GM18502 (cell line): ENCODE measurements around the gene YOD1.
A peak's percentile ranks its signal among the peaks of the same experiment; 100 is the strongest.
"Not testable (repeated sequence)": the region's sequence is repeated elsewhere in the genome, so short reads cannot be mapped to it uniquely, and the experiment has no call there.

Experiments used
- ATAC-seq: cut with Tn5 transposase; IDR thresholded peaks from one replicate; pipeline ENCODE4 v1.9.1; 2021; ENCODE audit warnings: mild to moderate bottlenecking; ENCODE audit not compliant: unreplicated experiment, poor library complexity

The YOD1 gene

DNA sequence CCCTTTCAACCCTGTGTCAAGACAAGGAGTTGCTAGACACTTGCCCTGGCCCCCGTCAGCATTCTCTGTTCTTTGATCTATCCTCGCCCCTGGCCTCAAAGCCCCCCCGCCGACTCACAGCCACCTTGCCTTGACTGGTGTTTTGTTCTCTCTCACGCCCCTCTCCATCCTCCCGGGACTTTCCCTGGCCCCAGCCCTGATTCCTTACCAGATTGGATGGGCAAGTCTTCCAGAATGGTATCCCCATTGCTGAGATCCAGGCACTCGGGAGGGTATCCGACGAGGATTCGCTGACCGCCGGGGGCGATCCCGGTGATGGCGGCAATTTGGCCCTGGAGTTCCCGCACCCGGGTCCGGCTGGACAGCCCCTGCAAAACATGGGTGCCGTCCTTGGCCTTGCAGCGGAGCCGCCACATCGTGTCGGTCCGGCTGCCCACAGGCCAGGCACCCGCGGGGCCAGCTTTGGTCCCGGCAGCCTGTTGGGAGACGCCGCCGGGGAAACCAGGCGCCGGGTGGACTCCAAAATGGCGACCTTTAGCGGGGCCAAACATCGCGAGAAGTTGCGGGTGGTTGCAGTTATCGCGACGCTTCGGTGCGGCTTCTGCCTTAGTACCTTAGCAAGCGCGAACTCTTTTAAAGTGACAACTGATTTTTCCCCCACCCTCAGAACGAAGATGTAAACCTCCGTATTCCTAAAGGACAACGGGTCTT is 373 bp downstream of the YOD1 start:
- peak; percentile 44 for ATAC-seq

- ATAC-seq = no peak
Measured at GRCh38 chr1:207049974-207050391, 1.0 kb downstream of the YOD1 start.

GRCh38 chr1:207049514-207049913 is 1.5 kb downstream of the YOD1 start:
- ATAC-seq = no peak

- ATAC-seq = no peak
Measured at GRCh38 chr1:207049054-207049453, 2.0 kb downstream of the YOD1 start.

DNA sequence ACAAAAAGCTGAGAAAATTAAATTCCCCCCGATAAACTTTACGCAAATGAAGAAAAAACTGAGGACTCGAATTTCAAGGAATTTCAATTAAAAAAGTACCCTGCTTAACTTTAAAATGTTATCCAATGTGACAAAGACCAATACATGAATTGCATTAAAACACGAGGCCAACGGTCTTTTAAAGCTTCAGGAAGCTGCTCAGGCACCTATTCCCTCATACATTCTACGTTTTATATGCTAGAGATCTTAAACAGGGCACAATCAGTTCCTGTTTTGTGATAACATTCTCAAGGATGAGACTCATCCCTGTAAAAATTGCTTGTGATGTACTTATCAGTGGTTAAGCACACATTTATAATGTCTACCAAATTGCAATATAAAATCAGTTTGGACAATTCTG is 3.0 kb downstream of the YOD1 start:
- ATAC-seq = no peak

DNA sequence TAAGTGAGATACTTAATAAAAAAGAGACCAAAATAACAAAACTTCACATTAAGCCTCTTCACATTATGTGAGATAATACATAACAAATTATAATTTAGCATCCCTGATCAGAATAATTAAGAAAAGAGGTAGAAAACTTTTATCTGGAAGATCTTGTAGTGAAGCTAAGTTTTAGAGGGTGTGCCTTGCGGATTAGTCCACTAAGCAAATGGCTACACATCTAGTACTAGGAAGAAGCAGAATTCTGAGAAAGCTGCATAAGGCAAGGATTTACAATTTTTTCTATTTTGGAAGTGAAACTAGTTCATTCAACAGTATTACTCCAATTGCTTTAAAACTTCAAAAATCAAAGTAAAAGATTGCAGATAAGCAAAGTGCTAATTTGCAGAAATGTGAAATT is 3.5 kb downstream of the YOD1 start:
- ATAC-seq = no peak

- no peak for ATAC-seq
Measured at GRCh38 chr1:207045453-207045852, 5.6 kb downstream of the YOD1 start.

DNA sequence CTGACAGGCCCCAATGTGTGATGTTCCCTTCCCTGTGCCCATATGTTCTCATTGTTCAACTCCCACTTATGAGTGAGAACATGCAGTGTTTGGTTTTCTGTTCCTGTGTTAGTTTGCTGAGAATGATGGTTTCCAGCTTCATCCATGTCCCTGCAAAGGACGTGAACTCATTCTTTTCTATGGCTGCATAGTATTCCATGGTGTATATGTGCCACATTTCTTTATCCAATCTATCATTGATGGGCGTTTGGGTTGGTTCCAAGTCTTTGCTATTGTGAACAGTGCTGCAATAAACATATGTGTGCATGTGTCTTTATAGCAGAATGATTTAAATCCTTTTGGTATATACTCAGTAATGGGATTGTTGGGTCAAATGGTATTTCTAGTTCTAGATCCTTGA is 9.6 kb downstream of the YOD1 start:
- ATAC-seq = not testable (repeated sequence)

DNA sequence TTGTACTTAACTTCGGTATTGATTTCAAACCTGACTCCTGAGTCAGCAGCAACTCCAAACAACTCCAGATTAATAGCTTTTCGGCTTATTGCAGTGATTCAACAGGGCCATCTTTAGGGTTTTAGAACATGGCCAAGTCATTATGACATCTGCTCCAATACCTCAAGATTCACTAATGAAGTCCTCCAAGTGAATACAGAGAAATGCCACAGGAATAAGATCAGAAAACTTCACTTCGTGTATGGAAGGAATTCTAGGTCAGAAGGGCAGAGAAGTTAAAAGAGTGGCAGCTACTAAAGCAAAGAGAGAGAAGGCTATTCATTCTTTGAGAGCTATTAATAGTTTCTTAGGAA is 10.9 kb downstream of the YOD1 start:
- no peak for ATAC-seq

DNA sequence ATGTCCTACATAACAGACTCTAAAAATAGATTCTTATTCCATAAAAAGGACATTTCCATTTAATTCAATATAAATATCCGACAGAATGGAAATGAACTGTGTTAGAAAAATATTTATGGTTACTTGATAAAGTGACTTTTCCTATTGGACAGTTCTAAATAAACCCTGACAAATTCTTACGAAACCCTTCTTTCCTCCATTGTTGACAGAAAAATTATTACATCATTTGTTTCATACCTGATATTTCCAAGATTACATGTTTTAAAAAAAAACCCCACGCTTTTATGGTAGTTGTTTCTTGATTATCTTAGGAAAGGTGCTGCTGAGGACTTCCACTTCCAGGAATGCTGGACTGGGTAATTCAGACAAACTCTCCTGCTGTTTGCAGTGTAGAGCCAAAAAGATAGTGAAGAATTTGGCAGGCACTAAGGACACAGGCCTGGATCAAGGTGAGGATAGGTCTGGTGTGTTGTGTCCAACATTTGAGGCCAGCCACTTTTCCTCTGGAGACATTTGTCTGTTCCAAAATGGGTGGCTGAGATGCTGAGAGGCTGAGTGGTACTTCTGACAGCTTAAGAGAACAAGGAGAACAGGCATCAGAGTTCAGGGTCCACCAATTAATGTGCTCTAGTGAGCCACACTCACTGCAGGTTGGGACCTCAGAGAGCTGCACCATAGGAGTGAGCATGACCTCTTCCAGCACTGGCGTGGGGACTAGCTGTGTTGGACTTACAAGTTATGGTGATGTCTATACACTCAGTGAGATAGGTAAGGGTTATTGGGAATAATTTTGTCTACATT is 11.4 kb downstream of the YOD1 start:
- ATAC-seq = no peak

DNA sequence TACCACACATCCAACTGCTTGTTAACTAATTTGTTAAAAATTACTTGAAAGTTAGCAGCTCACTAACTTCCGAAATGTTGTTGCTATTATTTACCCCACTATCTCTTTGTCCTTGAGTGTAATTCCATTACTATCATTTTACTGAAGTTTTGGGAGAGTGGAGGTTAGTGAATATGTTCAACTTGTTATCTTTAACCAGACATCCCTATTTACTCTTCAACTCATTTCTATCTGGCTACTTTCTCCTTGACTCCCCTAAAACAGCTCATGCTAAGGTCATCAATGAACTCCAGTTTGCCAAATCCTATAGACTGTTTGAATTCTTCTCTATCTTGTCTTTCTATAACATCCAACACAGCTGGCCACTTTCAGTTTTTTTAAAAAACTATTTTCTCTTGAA is 14.1 kb downstream of the YOD1 start:
- ATAC-seq = no peak

GRCh38 chr1:207035877-207036551 is 15.0 kb downstream of the YOD1 start:
- no peak for ATAC-seq

DNA sequence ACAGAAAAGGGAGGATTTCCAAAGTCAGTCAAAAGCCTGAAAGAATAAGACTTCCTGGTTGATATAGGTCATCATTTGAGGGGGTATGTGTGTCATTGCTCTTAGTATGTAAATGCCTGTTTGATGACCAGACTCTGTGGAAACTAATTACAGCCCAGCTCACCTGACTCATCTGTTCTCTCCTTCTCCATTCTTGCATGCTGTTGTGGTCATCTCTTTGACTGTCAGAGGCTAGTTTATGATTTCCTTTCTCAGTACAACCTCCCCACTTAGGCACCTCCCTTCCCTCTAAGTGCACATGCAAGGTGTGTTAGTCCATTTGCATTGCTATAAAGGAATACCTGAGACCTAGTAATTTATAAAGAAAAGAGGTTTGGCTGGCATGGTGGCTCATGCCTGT is 16.0 kb downstream of the YOD1 start:
- ATAC-seq = no peak

GRCh38 chr1:207034208-207034607 is 16.8 kb downstream of the YOD1 start:
- ATAC-seq = no peak

DNA sequence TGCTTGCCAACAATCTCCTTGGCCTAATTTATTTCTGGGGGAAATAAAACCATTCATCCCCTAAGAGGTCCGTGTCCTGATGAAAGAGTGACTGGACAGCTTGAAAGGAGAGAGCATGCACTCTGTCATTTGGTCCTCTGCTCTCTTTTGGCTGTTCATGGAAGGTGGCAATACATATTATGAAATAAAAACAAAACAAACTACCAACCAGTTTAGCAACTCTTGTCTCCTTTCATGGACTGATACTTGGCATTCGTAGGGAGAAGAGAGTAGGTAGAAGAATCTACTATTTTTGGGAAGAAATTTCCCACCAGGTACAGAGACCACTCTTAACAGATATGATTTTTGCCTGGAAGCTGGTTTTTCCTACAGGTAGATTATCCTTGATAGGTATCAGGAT is 17.7 kb downstream of the YOD1 start:
- no peak for ATAC-seq

GRCh38 chr1:207032528-207033017 is 18.4 kb downstream of the YOD1 start, which contains the start of gene C1orf116:
C1orf116 (minus strand) TSS chr1:207032756; CDS start chr1:207027598, 5,158 bp downstream.
- ATAC-seq = no peak

DNA sequence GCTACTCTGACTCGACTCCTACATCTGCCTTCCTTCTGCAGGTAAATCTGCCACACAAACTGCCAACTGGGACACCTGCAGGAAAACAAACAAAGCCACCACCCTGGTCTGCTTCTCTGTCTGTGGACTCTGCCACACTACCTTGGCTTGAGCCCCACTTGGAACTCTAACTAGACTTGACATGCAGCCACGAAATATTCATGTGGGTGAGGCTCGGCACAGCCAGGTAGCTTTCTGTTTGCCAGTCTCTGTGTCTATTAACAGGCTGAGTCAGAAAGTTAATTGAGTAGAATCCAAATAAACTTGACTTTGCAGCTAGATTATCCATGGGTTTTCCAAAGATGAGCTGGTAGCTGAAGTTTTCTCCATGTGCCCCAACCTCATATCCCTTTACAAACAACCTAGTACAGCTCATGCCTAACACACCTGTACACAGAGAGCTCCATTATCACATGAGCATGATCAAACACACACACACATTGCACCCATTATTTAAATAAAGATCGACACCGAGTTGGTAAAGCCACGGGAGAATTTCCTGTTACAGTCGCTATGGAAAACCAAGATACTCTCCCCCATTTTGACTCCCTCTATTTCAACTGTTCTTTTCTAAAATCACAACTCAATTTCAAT is 19.3 kb downstream of the YOD1 start:
- ATAC-seq = no peak

GRCh38 chr1:207031016-207031415 is 20.0 kb downstream of the YOD1 start:
- ATAC-seq = no peak

DNA sequence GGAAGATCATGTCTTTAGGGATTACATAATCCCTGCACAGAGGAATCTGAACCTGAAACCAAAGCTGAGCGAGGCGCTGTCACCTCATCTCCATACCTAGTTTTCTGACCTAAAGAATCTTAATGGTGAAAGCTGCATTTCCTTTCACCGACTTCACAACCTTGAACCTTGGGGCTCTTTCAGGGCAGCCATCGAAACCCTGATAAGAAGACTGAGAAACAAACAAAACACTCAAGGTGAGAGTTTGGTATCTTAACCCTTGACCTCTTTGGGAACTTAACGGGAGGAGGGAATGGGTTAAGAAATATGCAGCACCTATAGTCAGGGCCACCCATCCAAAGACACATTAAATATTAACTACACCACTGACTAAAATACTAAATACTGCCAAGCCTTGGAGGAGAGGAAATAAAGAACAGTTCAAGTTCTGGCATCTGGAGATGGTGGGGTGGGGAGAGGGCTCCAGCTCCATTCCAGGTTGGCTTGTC is 20.4 kb downstream of the YOD1 start:
- no peak for ATAC-seq

- no peak for ATAC-seq
Measured at GRCh38 chr1:207029701-207030521, 21.1 kb downstream of the YOD1 start.
